K562 treated with DMSO at 1 percent for 4 hours (cell line): ENCODE results near the gene BLOC1S1. TPM values are rescaled to one million over a fixed set of nuclear protein-coding genes. Genes with fewer than 3 reads are reported as not detected.

Experiments used
- total RNA-seq: library from RNA; unstranded; fragments of 300-600 nt; gene quantifications from 2 replicates; pipeline ENCODE4 v1.2.3, GENCODE V29; 2022; ENCODE audit not compliant: insufficient read depth

BLOC1S1 gene
- 54.8 and 73.4 TPM in 2 replicates for total RNA-seq

GRCh38 chr12:55715833-55716581, at the start of gene BLOC1S1:
BLOC1S1 (plus strand) TSS chr12:55716046; CDS start chr12:55716052, 6 bp downstream.

GRCh38 chr12:55707841-55708694, 7.8 kb upstream of the BLOC1S1 start, which contains the start of gene ITGA7:
ITGA7 (minus strand) TSS chr12:55707904; CDS start chr12:55707682, 222 bp downstream.

GRCh38 chr12:55720071-55720564, 4.3 kb downstream of the BLOC1S1 start, which contains the start of gene RDH5:
RDH5 (plus strand) TSS chr12:55720393; CDS start chr12:55721185, 792 bp downstream.

GRCh38 chr12:55728939-55729818, 13.3 kb downstream of the BLOC1S1 start, which contains the start of gene CD63:
CD63 (minus strand) TSS chr12:55729009; CDS start chr12:55728341, 668 bp downstream.

GRCh38 chr12:55742719-55743405, 27.0 kb downstream of the BLOC1S1 start, which contains the start of gene GDF11:
GDF11 (plus strand) TSS chr12:55743122; CDS start chr12:55743317, 195 bp downstream.

Other genes starting within 250 kb of the BLOC1S1 start
- gene OR6C70, start 245.9 kb upstream of the BLOC1S1 start, total RNA-seq = not detected in 2 replicates
- gene OR6C68, start 223.7 kb upstream of the BLOC1S1 start, total RNA-seq = not detected in 2 replicates
- not detected in 2 replicates for gene OR6C4, start 166.4 kb upstream of the BLOC1S1 start, total RNA-seq
- not detected in 2 replicates for gene OR2AP1, start 143.6 kb upstream of the BLOC1S1 start, total RNA-seq
- gene OR10P1, start 79.2 kb upstream of the BLOC1S1 start, total RNA-seq = not detected in 2 replicates
- 0.65 and 1.3 TPM in 2 replicates for gene ITGA7, start 8.1 kb upstream of the BLOC1S1 start, total RNA-seq
- 1.5 TPM in 1 of 2 replicates, not detected in the other for gene RDH5, start 4.3 kb downstream of the BLOC1S1 start, total RNA-seq
- 1,114 and 1,204 TPM in 2 replicates for gene CD63, start 13.0 kb downstream of the BLOC1S1 start, total RNA-seq
- gene GDF11, start 27.1 kb downstream of the BLOC1S1 start, total RNA-seq = 7.7 and 11.9 TPM in 2 replicates
- gene SARNP, start 101.7 kb downstream of the BLOC1S1 start, total RNA-seq = 85.8 and 102 TPM in 2 replicates
- 9.1 and 13.5 TPM in 2 replicates for gene ORMDL2, start 102.0 kb downstream of the BLOC1S1 start, total RNA-seq
- gene DNAJC14, start 113.5 kb downstream of the BLOC1S1 start, total RNA-seq = 9.9 and 12.9 TPM in 2 replicates
- gene MMP19, start 126.9 kb downstream of the BLOC1S1 start, total RNA-seq = 0.93 and 1.1 TPM in 2 replicates
- 29.5 and 32.9 TPM in 2 replicates for gene PYM1, start 211.8 kb downstream of the BLOC1S1 start, total RNA-seq
- 8.3 and 12.0 TPM in 2 replicates for gene DGKA, start 215.1 kb downstream of the BLOC1S1 start, total RNA-seq
- 3.4 and 4.0 TPM in 2 replicates for gene PMEL, start 250.0 kb downstream of the BLOC1S1 start, total RNA-seq